Fibroblast of mammary gland (primary cell): ENCODE results near the gene HCFC1.

ENCODE experiments used
- DNase-seq: peaks from one replicate; pipeline ENCODE4 v3.0.0-alpha.2; 2010; ENCODE audit warnings: low read depth
- H3K4me3 ChIP-seq: 2 replicates; pipeline ENCODE4 v1.5.1; 2011; ENCODE audit warnings: low read depth, mild to moderate bottlenecking, low read length, moderate library complexity; ENCODE audit not compliant: control insufficient read depth
- CTCF ChIP-seq: conservative IDR thresholded peaks from 2 replicates; pipeline ENCODE4 v1.5.1; 2011; ENCODE audit warnings: low read depth, low read length, inconsistent platforms; ENCODE audit not compliant: control insufficient read depth, insufficient read depth

The HCFC1 gene

GRCh38 chrX:153993978-153994377 is 22.4 kb upstream of the HCFC1 start:
- TF ChIP-seq CTCF, result no peak

GRCh38 chrX:153993079-153993478 is 21.5 kb upstream of the HCFC1 start:
- DNase-seq, result no peak
- H3K4me3 ChIP-seq, result no peak overlapping the region
- TF ChIP-seq CTCF, result no peak

More at GRCh38 chrX:153993978-153994377, 22.4 kb upstream of the HCFC1 start:
- no peak overlapping the region for H3K4me3 ChIP-seq
- no peak for DNase-seq

DNA sequence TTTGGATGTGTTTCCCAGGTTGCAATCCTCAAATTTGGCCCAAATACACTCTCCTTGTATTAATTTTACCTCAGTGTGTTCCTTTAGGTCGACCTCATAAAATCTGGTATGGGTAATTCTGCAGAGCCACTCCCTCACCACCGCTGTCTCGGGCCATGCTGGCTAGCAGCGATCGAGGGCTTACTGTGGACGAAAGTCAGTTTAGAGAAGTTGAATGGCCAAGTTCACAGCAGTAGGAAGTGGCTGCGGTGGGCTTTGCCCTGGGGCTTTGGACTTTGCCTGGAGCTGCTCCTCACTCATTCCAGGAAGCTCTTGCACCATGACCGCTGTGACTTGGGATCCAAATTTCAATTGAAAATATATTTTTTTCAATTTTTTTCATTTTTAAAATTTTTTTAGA is 20.6 kb upstream of the HCFC1 start:
- DNase-seq, result no peak
- H3K4me3 ChIP-seq, result no peak overlapping the region
- no peak for TF ChIP-seq CTCF

GRCh38 chrX:153991013-153991580 is 19.5 kb upstream of the HCFC1 start:
- H3K4me3 ChIP-seq, result no peak overlapping the region
- no peak for TF ChIP-seq CTCF
- no peak for DNase-seq

DNA sequence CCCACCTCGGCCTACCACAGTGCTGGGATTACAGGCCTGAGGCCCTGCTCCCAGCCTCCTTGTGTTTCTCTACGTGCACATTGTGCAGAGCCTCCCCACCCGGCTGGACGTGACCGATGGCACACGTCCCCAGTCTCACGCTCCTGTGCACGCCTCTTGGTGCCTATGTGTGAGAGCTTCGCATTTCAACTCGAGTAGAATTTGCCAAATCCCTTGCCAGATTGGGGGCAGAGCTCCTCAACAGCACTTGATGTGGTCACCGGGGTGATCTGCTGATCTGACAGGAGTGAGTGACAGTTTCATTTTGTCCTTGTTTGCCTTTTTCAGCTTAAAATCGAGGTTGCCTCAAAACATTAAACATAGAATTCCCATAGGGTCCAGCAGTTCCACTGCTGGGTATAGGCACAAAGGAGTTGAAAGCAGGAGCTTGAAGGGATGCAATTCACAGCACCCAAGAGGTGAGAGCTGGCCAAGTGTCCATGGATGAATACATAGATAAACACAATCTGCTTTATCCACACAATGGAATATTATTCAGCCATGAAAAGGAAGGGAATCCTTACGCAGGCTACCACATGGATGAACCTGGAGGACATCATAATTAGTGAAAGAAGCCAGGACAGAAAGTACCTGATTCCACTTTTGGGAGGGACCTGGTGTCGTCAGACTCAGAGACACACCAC is 18.5 kb upstream of the HCFC1 start:
- no peak overlapping the region for H3K4me3 ChIP-seq
- no peak for TF ChIP-seq CTCF
- no peak for DNase-seq

- H3K4me3 ChIP-seq, result no peak overlapping the region
- TF ChIP-seq CTCF, result no peak
- DNase-seq, result no peak
Observed at GRCh38 chrX:153988493-153988892, 16.9 kb upstream of the HCFC1 start.
